ENCODE data around the gene WWTR1.

Gene WWTR1

GRCh38 chr3:149566292-149566975 is 91.4 kb downstream of the WWTR1 start:
- DNase-seq (ENCODE audit: low read depth): no peak

- no peak for DNase-seq (ENCODE audit: low read depth)
Observed at GRCh38 chr3:149564079-149564478, 93.7 kb downstream of the WWTR1 start.

- DNase-seq (ENCODE audit: low read depth): no peak
Observed at GRCh38 chr3:149563114-149563513, 94.7 kb downstream of the WWTR1 start.

GRCh38 chr3:149560617-149561016 is 97.2 kb downstream of the WWTR1 start:
- DNase-seq (ENCODE audit: low read depth): no peak

GRCh38 chr3:149560001-149560400 is 97.8 kb downstream of the WWTR1 start:
- DNase-seq (ENCODE audit: low read depth): no peak

GRCh38 chr3:149559525-149559924 is 98.3 kb downstream of the WWTR1 start:
- no peak for DNase-seq (ENCODE audit: low read depth)

DNA sequence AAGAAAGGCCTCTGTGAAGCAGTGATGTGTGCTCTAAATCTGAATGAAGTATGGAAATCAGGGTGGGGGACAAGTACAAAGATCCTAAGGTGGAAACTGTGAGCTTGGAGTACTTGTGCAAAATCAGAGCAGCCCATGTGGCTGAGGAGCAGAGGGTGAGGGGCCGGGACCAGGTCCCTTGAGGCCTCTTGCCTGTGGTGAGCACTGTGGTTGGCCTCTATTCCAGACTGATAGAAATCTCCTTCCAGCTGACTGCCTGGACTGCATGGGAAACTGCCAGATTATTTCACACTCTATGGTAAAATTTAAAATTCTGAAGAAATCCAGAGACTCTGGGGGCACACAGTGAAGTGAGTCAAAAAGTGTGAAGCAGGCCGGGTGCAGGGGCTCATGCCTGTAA is 101.9 kb downstream of the WWTR1 start:
- DNase-seq (ENCODE audit: low read depth): no peak

GRCh38 chr3:149554826-149555225 is 103.0 kb downstream of the WWTR1 start:
- no peak for DNase-seq (ENCODE audit: low read depth)

DNA sequence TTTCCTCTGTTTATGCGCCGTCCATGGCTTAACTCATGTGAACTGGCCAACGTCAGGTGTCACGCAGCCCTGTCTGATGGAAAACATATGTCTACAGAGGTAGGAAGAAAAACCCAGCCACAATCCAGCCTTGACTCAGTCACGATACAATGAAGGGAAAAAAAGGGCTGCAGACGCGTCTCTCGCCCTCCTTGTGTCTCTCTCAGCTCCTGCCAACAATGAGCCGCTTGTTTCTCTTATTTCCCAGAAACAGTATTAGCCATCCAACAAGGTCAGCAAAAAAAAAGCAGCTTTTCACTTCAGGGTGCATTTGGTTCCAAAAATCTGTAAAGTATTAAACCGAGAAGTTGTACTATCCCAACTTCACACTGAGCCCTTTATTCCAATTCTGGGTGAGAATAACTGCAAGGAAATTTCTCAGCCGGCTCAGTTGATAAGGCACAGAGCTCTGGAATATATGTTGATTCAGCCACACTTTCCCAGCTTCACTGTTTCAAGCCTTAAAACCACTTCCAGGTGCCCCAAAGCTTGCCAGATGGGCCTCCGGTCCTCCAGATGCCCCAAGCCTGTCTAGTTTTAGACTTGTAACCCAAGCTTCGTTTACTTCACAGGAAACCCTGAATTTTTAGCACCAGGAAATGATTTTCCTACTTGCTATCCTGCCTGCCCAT is 103.9 kb downstream of the WWTR1 start:
- DNase-seq (ENCODE audit: low read depth): no peak

DNA sequence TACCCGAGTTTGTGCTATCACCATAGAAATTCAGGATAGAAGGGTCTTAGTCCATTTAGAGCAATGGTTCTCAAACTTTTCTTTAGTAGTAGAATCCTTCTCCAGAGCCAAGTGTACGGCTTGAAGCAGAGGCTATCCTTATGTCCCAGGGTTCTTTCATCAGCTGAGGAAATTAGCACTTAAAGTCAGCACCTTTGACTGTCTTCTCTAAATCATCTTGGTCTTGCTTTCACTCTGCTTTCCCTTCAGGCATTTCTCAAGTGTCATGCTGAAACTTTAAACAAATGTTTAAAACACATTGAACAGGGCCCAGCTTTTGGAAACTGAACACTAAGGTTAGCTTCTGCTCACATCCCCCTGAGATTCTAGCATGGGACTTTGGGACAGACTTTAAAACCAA is 105.1 kb downstream of the WWTR1 start:
- DNase-seq (ENCODE audit: low read depth): no peak

- DNase-seq (ENCODE audit: low read depth): no peak
Observed at GRCh38 chr3:149551500-149551899, 106.3 kb downstream of the WWTR1 start.

DNA sequence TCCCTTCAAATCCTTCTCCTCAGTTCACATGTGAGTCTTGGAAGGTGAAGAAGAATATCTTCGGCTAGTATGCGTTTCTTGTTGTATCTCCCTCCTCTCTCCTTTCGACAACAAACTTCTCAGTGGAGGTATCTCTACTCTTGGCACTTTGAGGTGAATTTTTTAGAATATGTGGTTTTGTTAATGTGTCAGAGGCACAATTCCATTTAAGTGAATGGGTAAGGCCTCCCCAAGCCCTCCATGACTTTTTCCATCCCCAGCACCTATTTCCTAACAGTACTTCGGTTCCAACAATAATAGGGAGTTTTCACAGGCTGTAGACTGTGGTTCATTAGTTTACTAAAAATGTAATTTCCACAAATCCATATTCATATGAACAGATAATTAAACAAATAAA is 109.2 kb downstream of the WWTR1 start:
- no peak for DNase-seq (ENCODE audit: low read depth)

DNA sequence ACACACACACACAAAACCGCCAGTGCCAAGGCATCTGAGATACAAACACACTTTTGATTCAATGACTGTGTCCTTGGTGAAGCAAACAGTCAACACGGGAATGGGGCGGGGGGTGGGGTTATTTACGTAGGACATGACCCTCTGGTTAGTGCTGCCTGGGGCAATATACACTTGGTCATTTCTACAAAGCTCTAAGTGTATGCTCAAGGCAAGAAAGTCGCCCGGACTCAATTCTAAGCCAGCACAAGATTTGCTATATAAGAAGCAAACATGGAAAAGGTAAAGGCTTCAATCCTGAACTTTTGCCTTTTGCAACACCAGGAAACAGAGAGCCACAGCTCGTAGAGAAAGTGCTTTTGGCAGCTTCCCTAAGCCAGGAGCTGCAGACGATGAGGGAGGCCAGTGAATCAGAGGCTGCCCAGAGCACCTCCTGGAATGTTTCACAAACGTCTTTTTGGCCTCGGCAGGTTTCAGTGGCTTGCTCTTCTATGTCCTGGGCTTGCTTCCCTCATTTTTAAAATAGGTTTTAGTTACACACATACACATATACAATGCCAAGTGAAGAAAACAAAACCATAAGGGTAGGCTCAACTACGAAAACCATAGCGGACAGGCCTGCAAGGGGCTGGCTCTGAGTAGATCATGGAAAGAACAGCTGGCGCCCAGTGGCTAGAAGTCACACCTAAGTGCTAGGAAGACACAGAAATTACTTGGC is 109.7 kb downstream of the WWTR1 start:
- DNase-seq (ENCODE audit: low read depth): no peak

DNA sequence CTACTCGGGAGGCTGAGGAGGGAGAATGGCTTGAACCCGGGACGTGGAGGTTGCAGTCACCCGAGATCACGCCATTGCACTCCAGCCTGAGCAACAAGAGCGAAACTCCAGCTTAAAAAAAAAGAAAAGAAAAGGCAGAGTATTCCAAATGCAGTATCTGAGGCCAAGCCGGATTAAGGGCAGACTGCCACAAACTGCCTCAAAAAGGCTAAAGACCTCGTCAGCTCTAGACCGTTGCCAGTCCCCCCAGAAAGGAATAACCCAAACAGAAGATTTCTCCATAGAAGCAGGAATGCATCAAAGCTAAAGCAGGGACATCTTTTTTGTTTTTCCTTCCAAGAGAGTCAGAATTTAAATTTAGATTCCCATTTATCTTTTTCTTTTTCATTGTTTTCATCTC is 110.4 kb downstream of the WWTR1 start:
- DNase-seq (ENCODE audit: low read depth): no peak

- DNase-seq (ENCODE audit: low read depth): no peak
Observed at GRCh38 chr3:149545049-149545448, 112.8 kb downstream of the WWTR1 start.

- DNase-seq (ENCODE audit: low read depth): no peak
Observed at GRCh38 chr3:149542375-149543312, 115.2 kb downstream of the WWTR1 start.

GRCh38 chr3:149541091-149541491 is 116.7 kb downstream of the WWTR1 start:
- DNase-seq (ENCODE audit: low read depth): no peak

DNA sequence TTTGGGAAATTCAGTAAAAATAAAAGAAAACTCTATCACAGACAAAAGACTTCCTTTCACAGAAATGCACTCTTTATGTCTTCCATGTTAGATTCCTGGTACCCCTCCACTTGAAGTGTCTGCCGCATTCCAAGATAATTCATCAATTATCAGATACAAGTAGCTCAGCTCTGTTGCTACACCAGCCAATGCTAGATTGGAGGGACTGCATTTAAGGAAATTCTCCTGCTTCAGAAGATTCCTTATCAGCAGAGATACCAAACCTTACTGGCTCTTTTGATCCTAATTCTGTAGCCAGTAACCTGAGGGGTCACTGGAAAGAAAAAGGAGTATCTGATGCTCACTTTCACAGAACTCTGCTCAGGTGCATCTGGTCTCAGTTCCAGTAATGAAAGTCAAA is 119.5 kb downstream of the WWTR1 start:
- DNase-seq (ENCODE audit: low read depth): no peak

DNA sequence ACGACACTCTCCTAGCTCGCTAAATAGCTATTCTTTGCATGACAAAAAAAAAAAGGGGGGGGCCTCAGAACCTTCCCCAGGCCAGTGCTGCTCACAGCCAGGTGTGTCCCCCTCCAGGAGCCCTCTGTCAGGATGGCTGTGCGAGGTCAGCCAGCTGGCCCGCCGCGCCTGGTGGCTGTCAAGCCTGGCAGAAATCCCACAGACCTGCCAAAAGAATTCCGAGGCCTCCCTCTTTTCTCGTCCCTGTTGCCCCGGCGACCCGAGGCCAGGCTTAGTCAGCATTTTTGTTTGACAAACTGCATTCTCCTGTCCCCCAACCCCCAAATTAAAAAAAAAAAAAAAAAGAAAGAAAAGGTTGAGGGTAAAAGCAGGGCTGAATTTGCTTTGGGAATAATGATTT is 121.4 kb downstream of the WWTR1 start:
- DNase-seq (ENCODE audit: low read depth): no peak

DNA sequence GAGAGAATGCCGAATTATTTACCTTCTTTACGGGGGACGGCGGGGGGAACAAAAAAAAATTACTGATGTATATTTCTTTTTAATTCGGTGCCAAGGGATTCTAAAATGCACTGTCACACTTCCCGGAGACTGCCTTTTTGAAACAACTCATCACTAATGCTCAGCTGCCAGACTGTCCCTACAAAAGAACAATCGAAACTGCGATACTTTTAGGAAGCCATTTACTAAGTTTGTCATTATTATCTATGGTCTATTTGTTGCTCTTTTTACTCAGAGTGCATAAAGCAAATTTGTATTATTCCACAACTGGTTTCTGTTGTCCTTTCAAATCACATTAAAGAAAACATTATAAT is 122.5 kb downstream of the WWTR1 start:
- no peak for DNase-seq (ENCODE audit: low read depth)

- DNase-seq (ENCODE audit: low read depth): no peak
Observed at GRCh38 chr3:149534671-149535332, 123.0 kb downstream of the WWTR1 start.

DNA sequence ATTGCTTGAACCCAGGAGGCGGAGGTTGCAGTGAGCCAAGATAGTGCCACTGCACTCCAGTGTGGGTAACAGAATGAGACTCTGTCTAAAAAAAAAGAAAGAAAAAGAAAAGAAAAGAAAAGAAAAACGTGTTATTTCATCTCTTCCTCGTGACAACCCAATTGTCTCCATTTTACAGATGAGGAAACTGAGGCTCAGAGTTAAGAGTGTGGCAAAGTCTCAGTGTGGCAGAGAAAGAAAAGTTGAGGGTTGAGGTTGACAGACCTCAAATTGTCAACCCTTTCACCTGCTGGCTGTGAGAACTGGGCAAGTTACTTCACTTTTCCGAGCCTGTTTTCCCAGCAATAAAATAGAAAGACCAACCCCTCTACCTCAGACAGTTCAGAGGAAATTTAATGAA is 123.7 kb downstream of the WWTR1 start:
- DNase-seq (ENCODE audit: low read depth): no peak
